Measurements from ENCODE around the gene SCFD2.

SCFD2 gene

GRCh38 chr4:52833941-52834525, 531.8 kb downstream of the SCFD2 start:
- no peak for DNase-seq (ENCODE audit: low read depth in 2 of 2)

- DNase-seq (ENCODE audit: low read depth in 2 of 2): no peak
These were observed 540.3 kb downstream of the SCFD2 start for GRCh38 chr4:52825460-52826090.

GRCh38 chr4:52824603-52825459, 541.0 kb downstream of the SCFD2 start:
- DNase-seq (ENCODE audit: low read depth in 2 of 2): no peak

- DNase-seq (ENCODE audit: low read depth in 2 of 2): no peak
These were observed 541.6 kb downstream of the SCFD2 start for GRCh38 chr4:52824270-52824602.

GRCh38 chr4:52823702-52824092, 542.2 kb downstream of the SCFD2 start:
- no peak for DNase-seq (ENCODE audit: low read depth in 2 of 2)

Measured in stimulated activated CD4-positive, alpha-beta T cell treated with anti-CD3 and anti-CD28 coated beads, Interleukin-12 subunit alpha, Interleukin-12 subunit beta, amount 100 ng/mL, for 24 hours (primary cell).